Kidney epithelial cell (primary cell): ENCODE measurements around the gene NAT8. TPM values are rescaled to one million over a fixed set of nuclear protein-coding genes. Genes with fewer than 3 reads are reported as not detected.
"Not testable (repeated sequence)": the region's sequence is repeated elsewhere in the genome, so short reads cannot be mapped to it uniquely, and the experiment has no call there.

Experiments
- DNase-seq: peaks from one replicate; pipeline ENCODE4 v3.0.0-alpha.2; 2010; ENCODE audit warnings: low read depth
- H3K27me3 ChIP-seq: 2 replicates; pipeline ENCODE4 v1.6.0; 2011; ENCODE audit warnings: low read length; ENCODE audit not compliant: control insufficient read depth, insufficient read depth
- H3K36me3 ChIP-seq: 2 replicates; pipeline ENCODE4 v1.5.1; 2011; ENCODE audit warnings: low read length; ENCODE audit not compliant: control insufficient read depth, insufficient read depth
- H3K4me3 ChIP-seq: 2 replicates; pipeline ENCODE4 v1.5.1; 2011; ENCODE audit warnings: low read depth, mild to moderate bottlenecking, control low read depth, low read length
- CTCF ChIP-seq: IDR thresholded peaks from 2 replicates; pipeline ENCODE4 v1.5.1; 2011; ENCODE audit warnings: mild to moderate bottlenecking, moderate library complexity, low read length, control low read depth, inconsistent platforms; ENCODE audit not compliant: insufficient read depth, poor library complexity, severe bottlenecking
- total RNA-seq: library from RNA; depleted of rRNA; stranded (reverse); fragments of >200 nt; gene quantifications from 2 replicates; pipeline ENCODE4 v1.2.3, GENCODE V29; 2015

Gene NAT8
- total RNA-seq, 1 donor from 2014 or later = not detected

GRCh38 chr2:73611867-73612266, 30.4 kb downstream of the NAT8 start:
- TF ChIP-seq CTCF = no peak
- Histone ChIP-seq H3K27me3 (no peaks in the 10 kb centered on the region), H3K4me3 (no peak overlapping the region), H3K36me3 (no peaks in the 10 kb centered on the region)
- DNase-seq = no peak

DNA sequence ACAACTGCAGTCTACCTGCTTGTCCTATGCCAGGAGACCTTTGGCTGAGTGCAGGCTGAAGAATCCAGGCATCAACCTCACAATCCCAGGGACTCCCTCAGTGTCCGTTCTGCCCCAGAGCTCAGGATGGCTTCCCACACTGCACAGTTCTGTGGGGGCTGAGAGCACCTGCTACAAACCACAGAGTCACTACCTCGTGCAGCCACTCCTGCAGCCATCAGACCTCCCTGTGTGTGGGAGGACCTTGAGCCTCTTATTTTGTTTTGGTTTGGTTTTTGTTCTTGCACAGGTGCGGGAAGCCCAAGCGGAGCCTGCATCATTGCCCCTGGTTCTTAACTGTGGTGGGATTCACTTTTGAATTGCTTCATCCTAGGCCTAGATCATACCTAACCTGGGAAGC, 31.0 kb downstream of the NAT8 start:
- no peak overlapping the region for H3K4me3 ChIP-seq
- no peaks in the 10 kb centered on the region for H3K27me3 ChIP-seq
- no peaks in the 10 kb centered on the region for H3K36me3 ChIP-seq
- no peak for TF ChIP-seq CTCF
- no peak for DNase-seq

DNA sequence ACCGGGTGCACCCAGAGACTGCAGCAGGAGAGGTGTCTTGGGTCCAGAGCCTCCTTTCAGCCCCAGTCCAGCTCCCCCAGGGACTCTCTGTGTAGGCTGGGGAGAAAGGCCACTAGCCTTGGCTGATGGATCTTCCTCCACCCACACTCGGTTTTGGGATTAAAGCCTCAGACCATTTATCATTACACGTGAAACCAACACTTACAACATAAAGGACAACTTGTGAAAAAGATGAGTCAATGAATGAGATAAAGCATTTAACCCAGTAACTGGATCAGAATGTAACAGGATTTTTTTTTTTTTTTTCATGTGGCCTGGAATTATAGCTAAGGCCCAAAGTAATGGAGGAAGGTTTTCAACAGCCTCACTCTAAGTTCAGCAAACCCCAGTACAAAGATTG, 32.1 kb downstream of the NAT8 start:
- Histone ChIP-seq H3K27me3 (no peaks in the 10 kb centered on the region), H3K4me3 (no peak overlapping the region), H3K36me3 (no peaks in the 10 kb centered on the region)
- TF ChIP-seq CTCF = no peak
- DNase-seq = no peak

GRCh38 chr2:73604589-73604988, 37.6 kb downstream of the NAT8 start:
- H3K4me3 ChIP-seq, H3K27me3 ChIP-seq, DNase-seq, H3K36me3 ChIP-seq: not testable (repeated sequence)

DNA sequence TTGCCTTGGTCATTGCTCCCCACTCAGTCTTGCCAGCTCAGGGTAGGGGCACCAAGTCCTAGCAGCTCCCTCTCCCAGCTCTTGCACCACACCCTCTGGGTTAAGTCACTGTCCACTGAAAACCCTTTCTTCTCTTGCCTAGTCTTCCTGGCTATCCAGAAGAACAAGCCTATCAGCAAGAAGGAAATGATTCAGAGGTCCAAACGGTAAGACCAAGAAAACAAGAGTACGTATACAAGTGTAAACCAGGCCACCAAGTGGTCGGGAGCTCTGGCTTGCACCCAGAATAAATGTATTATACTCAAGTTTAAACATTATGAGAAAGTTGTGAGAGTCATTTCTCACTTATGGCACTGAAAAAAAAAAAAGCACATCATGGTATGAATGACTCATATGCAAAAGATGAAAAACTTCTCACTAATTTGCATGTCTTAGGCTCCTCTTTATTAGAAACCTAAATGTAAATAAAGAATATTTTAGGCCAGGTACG, 39.1 kb downstream of the NAT8 start:
- H3K27me3 ChIP-seq, DNase-seq, H3K36me3 ChIP-seq, H3K4me3 ChIP-seq: not testable (repeated sequence)

GRCh38 chr2:73601780-73602179, 40.4 kb downstream of the NAT8 start:
- no peak for TF ChIP-seq CTCF
- Histone ChIP-seq H3K4me3 (no peak overlapping the region), H3K36me3 (no peaks in the 10 kb centered on the region), H3K27me3 (no peaks in the 10 kb centered on the region)
- DNase-seq = no peak

DNA sequence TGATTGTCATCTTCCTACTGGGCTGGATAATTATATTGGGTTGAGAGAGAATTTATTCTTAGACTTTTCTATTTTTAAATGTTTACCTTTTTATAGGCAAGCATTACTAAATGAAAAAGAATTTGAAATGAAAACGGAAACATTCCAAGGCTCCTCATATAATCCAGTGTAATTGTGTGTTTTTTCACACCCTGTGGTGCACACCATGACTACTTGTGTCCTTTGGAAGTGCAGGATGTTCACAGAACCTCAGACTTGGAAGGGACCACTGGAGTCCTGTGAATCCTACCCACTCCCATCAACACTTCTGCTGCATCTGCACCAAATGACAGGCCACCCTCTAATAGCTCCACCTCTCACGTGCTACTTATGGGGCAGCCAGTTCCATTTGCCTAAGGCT, 48.0 kb downstream of the NAT8 start:
- no peak for DNase-seq
- Histone ChIP-seq H3K36me3 (no peaks in the 10 kb centered on the region), H3K27me3 (no peaks in the 10 kb centered on the region), H3K4me3 (no peak overlapping the region)
- no peak for TF ChIP-seq CTCF
